Naive thymus-derived CD4-positive, alpha-beta T cell (primary cell): ENCODE data around the gene TCHHL1. TPM values are rescaled to one million over a fixed set of nuclear protein-coding genes. Genes with fewer than 3 reads are reported as not detected.

Experiments used
- ATAC-seq: fragments of 150-1000 bp; cut with Tn5 transposase; 2 replicates; pipeline ENCODE4 v1.10.0; 2021; ENCODE audit warnings: mild to moderate bottlenecking, moderate library complexity
- CTCF ChIA-PET: fragments of 350-600 bp; sonication (Branson Sonifier 250); formaldehyde crosslinking; loops from one replicate; lab custom pipeline; 2021; ENCODE audit warnings: antibody characterized with exemption; lab: Charles Lee
- POLR2A ChIA-PET: fragments of 350-600 bp; sonication (Branson Sonifier 250); formaldehyde crosslinking; loops from one replicate; lab custom pipeline; 2021; ENCODE audit warnings: antibody characterized with exemption, inconsistent platforms; lab: Charles Lee
- DNase-seq, 9 donors: peaks; one replicate each; pipeline versions ENCODE4 v3.0.0 to v3.0.0-alpha.2; 2020 to 2022; ENCODE audit warnings: mixed read lengths in 1 of 9
- H3K27ac ChIP-seq: one replicate; pipeline ENCODE4 v1.7.0; 2013; ENCODE audit warnings: mild to moderate bottlenecking, low read depth, low read length, moderate library complexity
- H3K27me3 ChIP-seq, 2 donors: one replicate each; pipeline ENCODE4 v1.7.0; 2013; ENCODE audit warnings: low read length in 2 of 2, mild to moderate bottlenecking in 2 of 2, moderate library complexity in 2 of 2; ENCODE audit not compliant: control insufficient read depth in 2 of 2, insufficient read depth in 2 of 2
- H3K36me3 ChIP-seq, 3 experiments: 1 replicate in 2 of 3; 2 replicates in 1 of 3; pipeline ENCODE4 v1.7.0; 2013; ENCODE audit warnings: low read length in 3 of 3, mild to moderate bottlenecking in 3 of 3, moderate library complexity in 1 of 3; ENCODE audit not compliant: insufficient read depth in 3 of 3, control insufficient read depth in 2 of 3
- H3K4me1 ChIP-seq, 2 donors: one replicate each; pipeline ENCODE4 v1.7.0; 2013; ENCODE audit warnings: low read length in 2 of 2, mild to moderate bottlenecking in 2 of 2, moderate library complexity in 1 of 2; ENCODE audit not compliant: control insufficient read depth in 2 of 2, insufficient read depth in 2 of 2
- H3K4me3 ChIP-seq: 2 replicates; pipeline ENCODE4 v1.7.0; 2013; ENCODE audit warnings: mild to moderate bottlenecking, low read length
- H3K9me3 ChIP-seq, 3 experiments: 1 replicate in 2 of 3; 2 replicates in 1 of 3; pipeline ENCODE4 v1.7.0; 2013; ENCODE audit warnings: low read length in 3 of 3; ENCODE audit not compliant: control insufficient read depth in 2 of 3
- H3K27ac Mint-ChIP-seq, 9 donors: one replicate each; pipeline ENCODE4 v1.8.0; 2020 to 2022; ENCODE audit warnings: mixed read lengths in 9 of 9, mild to moderate bottlenecking in 8 of 9, moderate library complexity in 5 of 9, inconsistent platforms in 2 of 9
- H3K27me3 Mint-ChIP-seq, 5 donors: one replicate each; pipeline ENCODE4 v1.8.0; 2021 to 2022; ENCODE audit warnings: mixed read lengths in 5 of 5, mild to moderate bottlenecking in 1 of 5
- H3K36me3 Mint-ChIP-seq, 5 donors: one replicate each; pipeline ENCODE4 v1.8.0; 2020 to 2022; ENCODE audit warnings: mixed read lengths in 5 of 5, mild to moderate bottlenecking in 3 of 5, inconsistent platforms in 1 of 5
- H3K4me1 Mint-ChIP-seq, 7 donors: one replicate each; pipeline ENCODE4 v1.8.0; 2020 to 2022; ENCODE audit warnings: mixed read lengths in 7 of 7, mild to moderate bottlenecking in 3 of 7, inconsistent platforms in 1 of 7
- H3K4me3 Mint-ChIP-seq, 10 donors: one replicate each; pipeline ENCODE4 v1.8.0; 2020 to 2022; ENCODE audit warnings: mild to moderate bottlenecking in 10 of 10, mixed read lengths in 10 of 10, moderate library complexity in 6 of 10, inconsistent platforms in 2 of 10
- H3K9me3 Mint-ChIP-seq, 11 donors: one replicate each; pipeline ENCODE4 v1.8.0; 2020 to 2022; ENCODE audit warnings: mixed read lengths in 11 of 11, mild to moderate bottlenecking in 4 of 11, inconsistent platforms in 1 of 11, moderate library complexity in 1 of 11
- intact Hi-C, 2 donors: fragments of 100-400 bp; cut with micrococcal nuclease; formaldehyde crosslinking; loops; one replicate each; pipeline ENCODE4 v1.15.1; 2023
- polyA plus RNA-seq, 2 donors: library from polyadenylated mRNA; unstranded; fragments of 300-500 nt; fragmentation: Illumina TruSeq; gene quantifications; one replicate each; pipeline ENCODE4 v1.2.3, GENCODE V29; 2021
- total RNA-seq, 6 experiments: library from RNA in 5 of 6; stranded (reverse) in 5 of 6; gene quantifications; 1 replicate in 5 of 6; 2 replicates in 1 of 6; pipeline ENCODE4 v1.2.3 and lab custom pipeline; 2021 to 2026

Gene TCHHL1
- total and polyA plus RNA-seq, 7 experiments from 2014 or later = not detected

DNA sequence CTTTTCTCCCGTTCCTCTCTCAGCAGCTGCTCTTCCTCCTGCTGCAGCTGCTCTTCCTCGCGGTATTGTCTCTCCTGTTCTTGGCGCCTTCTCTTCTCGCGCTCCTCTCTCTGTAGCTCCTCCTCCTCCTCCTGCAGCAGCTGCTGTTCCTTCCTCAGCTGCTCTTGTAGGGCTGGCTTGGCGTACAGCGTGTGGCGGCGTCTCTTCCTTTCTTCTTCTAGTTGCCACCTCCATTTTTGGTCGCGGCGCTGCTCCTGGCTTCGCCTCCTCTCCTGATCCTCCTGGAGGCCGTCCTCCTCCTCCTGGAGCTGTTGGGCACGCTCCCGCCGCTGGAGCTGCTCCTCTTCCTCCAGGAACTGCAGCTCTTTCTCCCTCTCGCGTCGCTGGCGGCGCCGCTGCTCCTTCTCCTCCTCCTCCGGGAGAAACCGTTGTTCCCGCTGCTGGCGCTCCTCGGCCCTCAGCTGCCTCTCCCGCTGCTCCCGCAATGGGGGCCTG, 21.5 kb upstream of the TCHHL1 start:
- peaks cover 0 to 10% (median 0%) of the 10 kb centered on the region in 5 donors for H3K36me3 Mint-ChIP-seq
- ChIA-PET POLR2A (no interaction called here), CTCF (interaction anchor here (0.9 kb wide), 1 partner anchor 77 kb away, joined by 3 read pairs; no protein-coding TSS in a partner anchor)
- Histone ChIP-seq H3K27me3 (peaks cover 4 to 55% of the 10 kb centered on the region in 2 donors), H3K9me3 (no peaks in the 10 kb centered on the region), H3K27ac (no peak overlapping the region), H3K4me1 (peaks cover 23 to 28% of the 10 kb centered on the region in 2 donors), H3K4me3 (peak overlapping the region; percentile 63), H3K36me3 (no peaks in the 10 kb centered on the region)
- peak; percentile 62 for ATAC-seq
- H3K4me3 Mint-ChIP-seq = no peak overlapping the region
- intact Hi-C loops = loop anchor here in 1 of 2 donors (2.0 to 5.0 kb wide), 2 partner anchors 63 to 76 kb away; no protein-coding TSS in a partner anchor
- no peak overlapping the region for H3K27ac Mint-ChIP-seq
- peaks cover 0 to 8% (median 0%) of the 10 kb centered on the region in 11 donors for H3K9me3 Mint-ChIP-seq
- DNase-seq = peak in 2 of 9 donors; percentile 24 to 25
- peaks cover 0 to 12% (median 0%) of the 10 kb centered on the region in 7 donors for H3K4me1 Mint-ChIP-seq
- peaks cover under 1 to 28% (median 7%) of the 10 kb centered on the region in 5 donors for H3K27me3 Mint-ChIP-seq

DNA sequence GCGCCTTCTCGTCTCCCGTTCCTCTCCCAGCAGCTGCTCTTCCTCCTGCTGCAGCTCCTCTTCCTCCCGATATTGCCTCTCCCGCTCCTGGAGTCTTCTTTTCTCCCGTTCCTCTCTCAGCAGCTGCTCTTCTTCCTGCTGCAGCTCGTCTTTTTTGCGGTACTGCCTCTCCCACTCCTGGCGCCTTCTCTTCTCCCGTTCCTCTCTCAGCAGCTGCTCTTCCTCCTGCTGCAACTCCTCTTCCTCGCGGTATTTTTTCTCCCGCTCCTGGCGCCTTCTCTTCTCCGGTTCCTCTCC, 21.1 kb upstream of the TCHHL1 start:
- H3K4me3 ChIP-seq = peak overlapping the region; percentile 63
- Mint-ChIP-seq H3K4me3 (no peak overlapping the region), H3K27ac (no peak overlapping the region), H3K36me3 (peaks cover 0 to 10% (median 0%) of the 10 kb centered on the region in 5 donors), H3K27me3 (peaks cover 5 to 27% (median 12%) of the 10 kb centered on the region in 5 donors), H3K9me3 (peaks cover 0 to 8% (median 0%) of the 10 kb centered on the region in 11 donors), H3K4me1 (peaks cover 0 to 12% (median 0%) of the 10 kb centered on the region in 7 donors)
- no peaks in the 10 kb centered on the region for H3K36me3 ChIP-seq
- ChIA-PET CTCF (interaction anchor here (0.9 kb wide), 1 partner anchor 77 kb away, joined by 3 read pairs; no protein-coding TSS in a partner anchor), POLR2A (no interaction called here)
- no peaks in the 10 kb centered on the region for H3K9me3 ChIP-seq
- intact Hi-C loops = loop anchor here in 1 of 2 donors (2.0 to 5.0 kb wide), 2 partner anchors 63 to 77 kb away; no protein-coding TSS in a partner anchor
- no peak for DNase-seq
- peaks cover 4 to 51% of the 10 kb centered on the region in 2 donors for H3K27me3 ChIP-seq
- no peak for ATAC-seq
- H3K4me1 ChIP-seq = peaks cover 23 to 28% of the 10 kb centered on the region in 2 donors
- H3K27ac ChIP-seq = no peak overlapping the region

DNA sequence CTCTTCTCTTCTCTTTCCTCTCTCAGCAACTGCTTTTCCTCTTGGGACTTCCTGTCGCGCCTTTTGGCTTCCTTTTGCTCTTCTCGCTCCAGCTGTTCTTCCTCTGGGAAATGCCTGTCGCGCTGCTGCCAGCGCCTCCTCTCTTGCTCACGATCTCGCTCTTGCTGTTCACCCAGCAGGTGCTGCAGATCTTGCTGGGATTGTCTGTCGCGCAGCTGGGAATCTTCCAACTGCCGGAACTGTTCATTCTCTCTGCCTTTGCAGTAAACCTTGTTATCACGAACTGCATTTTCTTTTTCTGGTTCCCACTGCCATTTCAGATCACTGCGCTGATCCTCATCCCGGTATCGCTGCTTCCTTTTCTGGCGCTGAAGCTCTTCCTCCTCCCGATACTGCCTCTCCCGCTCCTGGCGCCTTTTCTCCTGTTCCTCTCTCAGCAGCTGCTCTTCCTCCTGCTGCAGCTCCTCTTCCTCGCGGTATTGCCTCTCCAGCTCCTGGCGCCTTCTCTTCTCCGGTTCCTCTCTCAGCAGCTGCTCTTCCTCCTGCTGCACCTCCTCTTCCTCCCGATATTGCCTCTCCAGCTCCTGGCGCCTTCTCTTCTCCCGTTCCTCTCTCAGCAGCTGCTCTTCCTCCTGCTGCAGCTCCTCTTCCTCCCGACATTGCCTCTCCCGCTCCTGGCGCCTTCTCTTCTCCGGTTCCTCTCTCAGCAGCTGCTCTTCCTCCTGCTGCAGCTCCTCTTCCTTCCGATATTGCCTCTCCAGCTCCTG, 20.6 kb upstream of the TCHHL1 start:
- DNase-seq = no peak
- Histone ChIP-seq H3K4me3 (peak overlapping the region; percentile 63), H3K27ac (no peak overlapping the region), H3K4me1 (peaks cover 23 to 28% of the 10 kb centered on the region in 2 donors), H3K36me3 (no peaks in the 10 kb centered on the region), H3K9me3 (no peaks in the 10 kb centered on the region), H3K27me3 (peaks cover 4 to 51% of the 10 kb centered on the region in 2 donors)
- Mint-ChIP-seq H3K4me1 (peaks cover 0 to 12% (median 0%) of the 10 kb centered on the region in 7 donors), H3K36me3 (peaks cover 0 to 10% (median 0%) of the 10 kb centered on the region in 5 donors), H3K9me3 (peaks cover 0 to 8% (median 0%) of the 10 kb centered on the region in 11 donors), H3K27me3 (peaks cover 9 to 27% (median 13%) of the 10 kb centered on the region in 5 donors), H3K4me3 (no peak overlapping the region), H3K27ac (no peak overlapping the region)
- intact Hi-C loops = no loop called here
- ATAC-seq = no peak
- POLR2A ChIA-PET = no interaction called here
- CTCF ChIA-PET = interaction anchor here (0.9 kb wide), 1 partner anchor 78 kb away, joined by 3 read pairs; no protein-coding TSS in a partner anchor

DNA sequence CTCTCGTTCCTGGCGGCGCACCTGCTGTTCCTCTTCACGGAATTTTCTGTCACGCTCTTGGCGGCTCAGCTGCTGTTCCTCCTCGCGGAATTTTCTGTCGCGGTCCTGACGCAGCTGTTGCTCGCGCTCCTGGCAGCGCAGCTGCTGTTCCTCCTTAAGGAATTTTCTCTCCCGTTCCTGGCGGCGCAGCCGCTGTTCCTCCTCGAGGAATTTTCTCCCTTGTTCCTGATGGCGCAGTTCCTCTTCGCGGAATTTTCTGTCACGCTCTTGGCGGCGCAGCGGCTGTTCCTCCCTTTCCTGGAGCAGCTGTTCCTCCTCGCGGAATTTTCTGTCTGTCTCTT, 20.0 kb upstream of the TCHHL1 start:
- no peak overlapping the region for H3K4me3 ChIP-seq
- no peaks in the 10 kb centered on the region for H3K9me3 ChIP-seq
- H3K27ac ChIP-seq = no peak overlapping the region
- Mint-ChIP-seq H3K4me3 (no peak overlapping the region), H3K36me3 (peaks cover 0 to 10% (median 0%) of the 10 kb centered on the region in 5 donors), H3K27me3 (peaks cover 12 to 22% (median 15%) of the 10 kb centered on the region in 5 donors), H3K9me3 (peaks cover 0 to 8% (median 0%) of the 10 kb centered on the region in 11 donors), H3K27ac (no peak overlapping the region), H3K4me1 (peaks cover 0 to 12% (median 0%) of the 10 kb centered on the region in 7 donors)
- H3K27me3 ChIP-seq = peaks cover 4 to 48% of the 10 kb centered on the region in 2 donors
- DNase-seq (no peak), ATAC-seq (no peak)
- intact Hi-C loops = no loop called here
- CTCF ChIA-PET = no interaction called here
- peaks cover 23 to 28% of the 10 kb centered on the region in 2 donors for H3K4me1 ChIP-seq
- no peaks in the 10 kb centered on the region for H3K36me3 ChIP-seq
- POLR2A ChIA-PET = no interaction called here

DNA sequence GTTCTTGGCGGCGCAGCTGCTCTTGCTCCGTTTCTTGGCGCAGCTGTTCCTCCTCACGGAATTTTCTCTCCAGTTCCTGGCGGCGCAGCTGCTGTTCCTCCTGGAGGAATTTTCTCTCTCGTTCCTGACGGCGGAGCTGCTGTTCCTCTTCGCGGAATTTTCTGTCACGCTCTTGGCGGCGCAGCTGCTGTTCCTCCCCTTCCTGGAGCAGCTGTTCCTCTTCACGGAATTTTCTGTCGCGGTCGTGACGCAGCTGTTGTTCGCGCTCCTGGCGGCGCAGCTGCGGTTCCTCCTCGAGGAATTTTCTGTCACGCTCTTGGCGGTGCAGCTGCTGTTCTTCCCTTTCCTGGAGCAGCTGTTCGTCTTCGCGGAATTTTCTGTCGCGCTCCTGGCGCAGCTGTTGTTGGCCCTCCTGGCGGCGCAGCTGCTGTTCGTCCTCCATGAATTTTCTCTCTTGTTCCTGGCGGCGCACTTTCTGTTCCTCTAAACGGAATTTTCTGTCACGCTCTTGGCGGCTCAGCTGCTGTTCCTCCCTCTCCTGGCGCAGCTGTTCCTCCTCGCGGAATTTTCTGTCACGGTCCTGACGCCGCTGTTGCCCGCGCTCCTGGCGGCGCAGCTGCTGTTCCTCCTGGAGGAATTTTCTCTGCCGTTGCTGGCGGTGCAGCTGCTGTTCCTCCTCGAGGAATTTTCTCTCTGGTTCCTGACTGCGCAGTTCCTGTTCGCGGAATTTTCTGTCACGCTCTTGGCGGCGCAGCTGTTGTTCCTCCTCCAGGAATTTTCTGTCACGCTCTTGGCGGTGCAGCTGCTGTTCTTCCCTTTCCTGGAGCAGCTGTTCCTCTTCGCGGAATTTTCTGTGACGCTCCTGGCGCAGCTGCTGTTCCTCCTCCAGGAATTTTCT, 19.4 kb upstream of the TCHHL1 start:
- peaks cover 0 to 10% (median 0%) of the 10 kb centered on the region in 5 donors for H3K36me3 Mint-ChIP-seq
- ChIA-PET POLR2A (no interaction called here), CTCF (interaction anchor here (0.6 to 1.0 kb wide), 2 partner anchors 28 to 1376 kb away, joined by 3 read pairs; no protein-coding TSS in a partner anchor)
- H3K9me3 Mint-ChIP-seq = peaks cover 0 to 8% (median 0%) of the 10 kb centered on the region in 11 donors
- H3K4me3 Mint-ChIP-seq = peak overlapping the region in 5 of 10 donors; percentile 25 to 61 (median 42)
- ATAC-seq (no peak), DNase-seq (peak in 1 of 9 donors; percentile 20)
- Histone ChIP-seq H3K27me3 (peaks cover 4 to 45% of the 10 kb centered on the region in 2 donors), H3K27ac (no peak overlapping the region), H3K9me3 (no peaks in the 10 kb centered on the region), H3K36me3 (no peaks in the 10 kb centered on the region), H3K4me1 (peaks cover 23 to 28% of the 10 kb centered on the region in 2 donors), H3K4me3 (no peak overlapping the region)
- intact Hi-C loops = no loop called here
- H3K27ac Mint-ChIP-seq = peak overlapping the region in 2 of 9 donors; percentile 49 to 62
- H3K27me3 Mint-ChIP-seq = peaks cover 17 to 24% (median 20%) of the 10 kb centered on the region in 5 donors
- peaks cover 0 to 12% (median 0%) of the 10 kb centered on the region in 7 donors for H3K4me1 Mint-ChIP-seq
